Measurements from ENCODE around the gene STAT3.
A peak's percentile ranks its signal among the peaks of the same experiment; 100 is the strongest.

STAT3 gene

DNA sequence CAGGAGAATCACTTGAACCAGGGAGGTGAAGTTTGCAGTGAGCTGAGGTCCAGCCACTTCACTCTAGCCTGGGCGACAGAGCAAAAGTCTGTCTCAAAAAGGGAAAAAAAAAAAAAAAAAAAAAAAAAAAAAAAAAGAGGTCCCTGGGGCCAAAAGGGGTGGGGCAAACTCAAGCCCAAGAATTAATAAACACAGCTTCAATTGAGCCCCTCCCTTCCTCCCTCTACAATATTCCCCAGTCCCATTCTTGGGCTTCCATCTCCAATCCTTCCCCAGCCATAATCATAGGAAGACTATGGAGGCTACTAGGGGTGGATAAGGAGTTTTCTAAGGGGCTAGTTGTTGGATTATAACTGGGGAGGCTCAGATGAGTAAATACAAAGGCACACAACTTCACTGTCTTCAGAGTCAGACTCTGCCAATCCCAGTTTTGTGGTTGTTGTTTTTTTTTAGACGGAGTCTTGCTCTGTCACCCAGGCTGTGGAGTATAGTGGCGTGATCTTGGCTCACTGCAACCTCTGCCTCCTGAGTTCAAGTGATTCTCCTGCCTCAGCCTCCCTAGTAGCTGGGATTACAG lies 25.3 kb upstream of the STAT3 start:
- H3K4me1 ChIP-seq = peaks cover 5% of the 10 kb centered on the region
- H2AFZ ChIP-seq = no peak overlapping the region
- H3K4me3 ChIP-seq (ENCODE audit: low read depth, low read length) = no peak overlapping the region
- H3K36me3 ChIP-seq (ENCODE audit: control insufficient read depth, insufficient read depth, low read length) = no peaks in the 10 kb centered on the region
- no peaks in the 10 kb centered on the region for H3K27me3 ChIP-seq (ENCODE audit: control insufficient read depth, insufficient read depth, low read length)
- no peak for TF ChIP-seq CTCF (IDR thresholded peaks at IDR 0.05)
- H3K9ac ChIP-seq = no peak overlapping the region
- H3K4me2 ChIP-seq (ENCODE audit: low read length) = no peak overlapping the region
- H3K79me2 ChIP-seq = no peaks in the 10 kb centered on the region
- no peaks in the 10 kb centered on the region for H3K9me3 ChIP-seq (ENCODE audit: control insufficient read depth, low read length)
- H3K27ac ChIP-seq = no peak overlapping the region

GRCh38 chr17:42411905-42412679 lies 23.9 kb upstream of the STAT3 start:
- no peak overlapping the region for H3K4me2 ChIP-seq (ENCODE audit: low read length)
- no peak overlapping the region for H3K9ac ChIP-seq
- peaks cover 3% of the 10 kb centered on the region for H3K4me1 ChIP-seq
- no peak overlapping the region for H3K4me3 ChIP-seq (ENCODE audit: low read depth, low read length)
- no peak for TF ChIP-seq CTCF (IDR thresholded peaks at IDR 0.05)
- H2AFZ ChIP-seq = no peak overlapping the region
- no peak overlapping the region for H3K27ac ChIP-seq
- no peaks in the 10 kb centered on the region for H3K79me2 ChIP-seq
- H3K36me3 ChIP-seq (ENCODE audit: control insufficient read depth, insufficient read depth, low read length) = no peaks in the 10 kb centered on the region
- H3K27me3 ChIP-seq (ENCODE audit: control insufficient read depth, insufficient read depth, low read length) = no peaks in the 10 kb centered on the region
- no peaks in the 10 kb centered on the region for H3K9me3 ChIP-seq (ENCODE audit: control insufficient read depth, low read length)

DNA sequence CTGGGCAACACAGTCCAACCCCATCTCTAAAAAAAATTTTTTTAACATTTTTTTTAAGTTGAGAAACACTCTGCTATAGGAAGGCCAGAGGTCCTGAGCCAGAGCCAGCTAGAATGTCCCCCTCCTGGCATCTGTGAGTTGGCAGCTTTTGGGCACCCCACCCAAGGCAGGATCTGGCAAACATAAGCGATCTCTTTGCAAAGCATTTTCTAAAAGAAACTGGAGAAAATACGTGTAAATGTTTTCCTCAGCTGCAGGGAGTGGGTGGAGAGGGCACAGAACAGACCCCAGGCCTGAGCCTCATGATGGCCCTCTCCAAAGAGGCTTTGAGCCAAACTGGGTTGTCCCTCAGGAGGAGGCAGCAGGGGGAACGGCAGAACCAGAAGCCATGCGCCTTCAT lies 23.1 kb upstream of the STAT3 start:
- no peaks in the 10 kb centered on the region for H3K9me3 ChIP-seq (ENCODE audit: control insufficient read depth, low read length)
- no peak for TF ChIP-seq CTCF (IDR thresholded peaks at IDR 0.05)
- H3K79me2 ChIP-seq = no peaks in the 10 kb centered on the region
- H3K36me3 ChIP-seq (ENCODE audit: control insufficient read depth, insufficient read depth, low read length) = no peaks in the 10 kb centered on the region
- H3K4me3 ChIP-seq (ENCODE audit: low read depth, low read length) = no peak overlapping the region
- no peaks in the 10 kb centered on the region for H3K27me3 ChIP-seq (ENCODE audit: control insufficient read depth, insufficient read depth, low read length)
- H3K9ac ChIP-seq = no peak overlapping the region
- H3K4me1 ChIP-seq = peaks cover 3% of the 10 kb centered on the region
- H3K27ac ChIP-seq = no peak overlapping the region
- no peak overlapping the region for H2AFZ ChIP-seq
- H3K4me2 ChIP-seq (ENCODE audit: low read length) = no peak overlapping the region

- Histone ChIP-seq H3K9me3 (ENCODE audit: control insufficient read depth, low read length) (no peaks in the 10 kb centered on the region), H3K27ac (peak overlapping the region; percentile 44), H3K4me2 (ENCODE audit: low read length) (no peak overlapping the region), H3K4me3 (ENCODE audit: low read depth, low read length) (no peak overlapping the region), H3K4me1 (peaks cover 3% of the 10 kb centered on the region), H3K27me3 (ENCODE audit: control insufficient read depth, insufficient read depth, low read length) (no peaks in the 10 kb centered on the region), H2AFZ (no peak overlapping the region), H3K9ac (no peak overlapping the region), H3K79me2 (no peaks in the 10 kb centered on the region), H3K36me3 (ENCODE audit: control insufficient read depth, insufficient read depth, low read length) (no peaks in the 10 kb centered on the region)
- no peak for TF ChIP-seq CTCF (IDR thresholded peaks at IDR 0.05)
These were observed 22.1 kb upstream of the STAT3 start for GRCh38 chr17:42410319-42410685.

Measured in parathyroid adenoma (tissue), 2 donors.